Measurements from ENCODE around the gene NUDT8. TPM values are rescaled to one million over a fixed set of nuclear protein-coding genes. Genes with fewer than 3 reads are reported as not detected.
A peak's percentile ranks its signal among the peaks of the same experiment; 100 is the strongest.

The NUDT8 gene
- total and polyA plus RNA-seq, 9 of the 15 experiments (the other 6 are each of a cell fraction or from before 2014, with no cell fraction given): 0.23 to 27.8 (median 5.0) TPM

DNA sequence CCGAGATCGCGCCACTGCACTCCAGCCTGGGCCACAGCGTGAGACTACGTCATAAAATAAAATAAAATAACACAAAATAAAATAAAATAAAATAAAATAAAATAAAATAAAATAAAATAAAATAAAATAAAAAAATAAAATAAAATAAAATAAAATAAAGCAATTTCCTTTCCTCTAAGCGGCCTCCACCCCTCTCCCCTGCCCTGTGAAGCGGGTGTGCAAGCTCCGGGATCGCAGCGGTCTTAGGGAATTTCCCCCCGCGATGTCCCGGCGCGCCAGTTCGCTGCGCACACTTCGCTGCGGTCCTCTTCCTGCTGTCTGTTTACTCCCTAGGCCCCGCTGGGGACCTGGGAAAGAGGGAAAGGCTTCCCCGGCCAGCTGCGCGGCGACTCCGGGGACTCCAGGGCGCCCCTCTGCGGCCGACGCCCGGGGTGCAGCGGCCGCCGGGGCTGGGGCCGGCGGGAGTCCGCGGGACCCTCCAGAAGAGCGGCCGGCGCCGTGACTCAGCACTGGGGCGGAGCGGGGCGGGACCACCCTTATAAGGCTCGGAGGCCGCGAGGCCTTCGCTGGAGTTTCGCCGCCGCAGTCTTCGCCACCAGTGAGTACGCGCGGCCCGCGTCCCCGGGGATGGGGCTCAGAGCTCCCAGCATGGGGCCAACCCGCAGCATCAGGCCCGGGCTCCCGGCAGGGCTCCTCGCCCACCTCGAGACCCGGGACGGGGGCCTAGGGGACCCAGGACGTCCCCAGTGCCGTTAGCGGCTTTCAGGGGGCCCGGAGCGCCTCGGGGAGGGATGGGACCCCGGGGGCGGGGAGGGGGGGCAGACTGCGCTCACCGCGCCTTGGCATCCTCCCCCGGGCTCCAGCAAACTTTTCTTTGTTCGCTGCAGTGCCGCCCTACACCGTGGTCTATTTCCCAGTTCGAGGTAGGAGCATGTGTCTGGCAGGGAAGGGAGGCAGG, 46.2 kb downstream of the NUDT8 start, which contains the start of gene GSTP1 (continued):
- TF ChIP-seq, protein P1, sequence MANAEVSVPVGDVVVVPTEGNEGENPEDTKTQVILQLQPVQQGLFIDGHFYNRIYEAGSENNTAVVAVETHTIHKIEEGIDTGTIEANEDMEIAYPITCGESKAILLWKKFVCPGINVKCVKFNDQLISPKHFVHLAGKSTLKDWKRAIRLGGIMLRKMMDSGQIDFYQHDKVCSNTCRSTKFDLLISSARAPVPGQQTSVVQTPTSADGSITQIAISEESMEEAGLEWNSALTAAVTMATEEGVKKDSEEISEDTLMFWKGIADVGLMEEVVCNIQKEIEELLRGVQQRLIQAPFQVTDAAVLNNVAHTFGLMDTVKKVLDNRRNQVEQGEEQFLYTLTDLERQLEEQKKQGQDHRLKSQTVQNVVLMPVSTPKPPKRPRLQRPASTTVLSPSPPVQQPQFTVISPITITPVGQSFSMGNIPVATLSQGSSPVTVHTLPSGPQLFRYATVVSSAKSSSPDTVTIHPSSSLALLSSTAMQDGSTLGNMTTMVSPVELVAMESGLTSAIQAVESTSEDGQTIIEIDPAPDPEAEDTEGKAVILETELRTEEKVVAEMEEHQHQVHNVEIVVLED (CRISPR knock-in tag; IDR thresholded peaks at IDR 0.05): peak; percentile 37; the same call in 1 of the 2 replicates
- TF ChIP-seq GTF2F1 (IDR thresholded peaks at IDR 0.05; ENCODE audit: low read depth, low read length): peak; percentile 64; the same call in 1 of the 2 replicates
- TF ChIP-seq, protein P2, sequence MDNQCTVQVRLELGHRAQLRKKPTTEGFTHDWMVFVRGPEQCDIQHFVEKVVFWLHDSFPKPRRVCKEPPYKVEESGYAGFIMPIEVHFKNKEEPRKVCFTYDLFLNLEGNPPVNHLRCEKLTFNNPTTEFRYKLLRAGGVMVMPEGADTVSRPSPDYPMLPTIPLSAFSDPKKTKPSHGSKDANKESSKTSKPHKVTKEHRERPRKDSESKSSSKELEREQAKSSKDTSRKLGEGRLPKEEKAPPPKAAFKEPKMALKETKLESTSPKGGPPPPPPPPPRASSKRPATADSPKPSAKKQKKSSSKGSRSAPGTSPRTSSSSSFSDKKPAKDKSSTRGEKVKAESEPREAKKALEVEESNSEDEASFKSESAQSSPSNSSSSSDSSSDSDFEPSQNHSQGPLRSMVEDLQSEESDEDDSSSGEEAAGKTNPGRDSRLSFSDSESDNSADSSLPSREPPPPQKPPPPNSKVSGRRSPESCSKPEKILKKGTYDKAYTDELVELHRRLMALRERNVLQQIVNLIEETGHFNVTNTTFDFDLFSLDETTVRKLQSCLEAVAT (IDR thresholded peaks at IDR 0.05): peak; percentile 12 to 43; a peak in 2 of 4 replicates
- TF ChIP-seq PRMT5 (CRISPR knock-in tag; IDR thresholded peaks at IDR 0.05): no peak
- TF ChIP-seq, protein P3, sequence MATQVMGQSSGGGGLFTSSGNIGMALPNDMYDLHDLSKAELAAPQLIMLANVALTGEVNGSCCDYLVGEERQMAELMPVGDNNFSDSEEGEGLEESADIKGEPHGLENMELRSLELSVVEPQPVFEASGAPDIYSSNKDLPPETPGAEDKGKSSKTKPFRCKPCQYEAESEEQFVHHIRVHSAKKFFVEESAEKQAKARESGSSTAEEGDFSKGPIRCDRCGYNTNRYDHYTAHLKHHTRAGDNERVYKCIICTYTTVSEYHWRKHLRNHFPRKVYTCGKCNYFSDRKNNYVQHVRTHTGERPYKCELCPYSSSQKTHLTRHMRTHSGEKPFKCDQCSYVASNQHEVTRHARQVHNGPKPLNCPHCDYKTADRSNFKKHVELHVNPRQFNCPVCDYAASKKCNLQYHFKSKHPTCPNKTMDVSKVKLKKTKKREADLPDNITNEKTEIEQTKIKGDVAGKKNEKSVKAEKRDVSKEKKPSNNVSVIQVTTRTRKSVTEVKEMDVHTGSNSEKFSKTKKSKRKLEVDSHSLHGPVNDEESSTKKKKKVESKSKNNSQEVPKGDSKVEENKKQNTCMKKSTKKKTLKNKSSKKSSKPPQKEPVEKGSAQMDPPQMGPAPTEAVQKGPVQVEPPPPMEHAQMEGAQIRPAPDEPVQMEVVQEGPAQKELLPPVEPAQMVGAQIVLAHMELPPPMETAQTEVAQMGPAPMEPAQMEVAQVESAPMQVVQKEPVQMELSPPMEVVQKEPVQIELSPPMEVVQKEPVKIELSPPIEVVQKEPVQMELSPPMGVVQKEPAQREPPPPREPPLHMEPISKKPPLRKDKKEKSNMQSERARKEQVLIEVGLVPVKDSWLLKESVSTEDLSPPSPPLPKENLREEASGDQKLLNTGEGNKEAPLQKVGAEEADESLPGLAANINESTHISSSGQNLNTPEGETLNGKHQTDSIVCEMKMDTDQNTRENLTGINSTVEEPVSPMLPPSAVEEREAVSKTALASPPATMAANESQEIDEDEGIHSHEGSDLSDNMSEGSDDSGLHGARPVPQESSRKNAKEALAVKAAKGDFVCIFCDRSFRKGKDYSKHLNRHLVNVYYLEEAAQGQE (IDR thresholded peaks at IDR 0.05; ENCODE audit: borderline replicate concordance): peak; percentile 74; the same call in 1 of the 2 replicates
- TF ChIP-seq, protein P3 (CRISPR knock-in tag; IDR thresholded peaks at IDR 0.05; ENCODE audit: low read depth): no peak
- TF ChIP-seq, protein P4, sequence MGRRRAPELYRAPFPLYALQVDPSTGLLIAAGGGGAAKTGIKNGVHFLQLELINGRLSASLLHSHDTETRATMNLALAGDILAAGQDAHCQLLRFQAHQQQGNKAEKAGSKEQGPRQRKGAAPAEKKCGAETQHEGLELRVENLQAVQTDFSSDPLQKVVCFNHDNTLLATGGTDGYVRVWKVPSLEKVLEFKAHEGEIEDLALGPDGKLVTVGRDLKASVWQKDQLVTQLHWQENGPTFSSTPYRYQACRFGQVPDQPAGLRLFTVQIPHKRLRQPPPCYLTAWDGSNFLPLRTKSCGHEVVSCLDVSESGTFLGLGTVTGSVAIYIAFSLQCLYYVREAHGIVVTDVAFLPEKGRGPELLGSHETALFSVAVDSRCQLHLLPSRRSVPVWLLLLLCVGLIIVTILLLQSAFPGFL (CRISPR knock-in tag; IDR thresholded peaks at IDR 0.05): no peak
- peak; percentile 92 to 97 for TF ChIP-seq SRF (CRISPR knock-in tag; IDR thresholded peaks at IDR 0.05)
- TF ChIP-seq, protein P5, sequence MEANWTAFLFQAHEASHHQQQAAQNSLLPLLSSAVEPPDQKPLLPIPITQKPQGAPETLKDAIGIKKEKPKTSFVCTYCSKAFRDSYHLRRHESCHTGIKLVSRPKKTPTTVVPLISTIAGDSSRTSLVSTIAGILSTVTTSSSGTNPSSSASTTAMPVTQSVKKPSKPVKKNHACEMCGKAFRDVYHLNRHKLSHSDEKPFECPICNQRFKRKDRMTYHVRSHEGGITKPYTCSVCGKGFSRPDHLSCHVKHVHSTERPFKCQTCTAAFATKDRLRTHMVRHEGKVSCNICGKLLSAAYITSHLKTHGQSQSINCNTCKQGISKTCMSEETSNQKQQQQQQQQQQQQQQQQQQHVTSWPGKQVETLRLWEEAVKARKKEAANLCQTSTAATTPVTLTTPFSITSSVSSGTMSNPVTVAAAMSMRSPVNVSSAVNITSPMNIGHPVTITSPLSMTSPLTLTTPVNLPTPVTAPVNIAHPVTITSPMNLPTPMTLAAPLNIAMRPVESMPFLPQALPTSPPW (CRISPR knock-in tag; IDR thresholded peaks at IDR 0.05): peak; percentile 57; the same call in 1 of the 2 replicates

Data from K562 (cell line).